ENCODE results near the gene CLTB. TPM values are rescaled to one million over a fixed set of nuclear protein-coding genes. Genes with fewer than 3 reads are reported as not detected.

The CLTB gene
- total RNA-seq, 4 donors from 2014 or later: 167 to 272 (median 265) TPM

- Histone ChIP-seq H3K27me3 (no peaks in the 10 kb centered on the region), H3K9me3 (no peaks in the 10 kb centered on the region), H3K4me1 (peaks cover 0 to 4% (median 0%) of the 10 kb centered on the region in 4 donors), H3K36me3 (no peaks in the 10 kb centered on the region), H3K4me3 (no peak overlapping the region), H3K27ac (no peak overlapping the region)
- TF ChIP-seq POLR2A (IDR thresholded peaks at IDR 0.05): no peak
- no peak for TF ChIP-seq CTCF (IDR thresholded peaks at IDR 0.05)
- no peak for TF ChIP-seq POLR2AphosphoS5 (IDR thresholded peaks at IDR 0.05)
- TF ChIP-seq EP300 (IDR thresholded peaks at IDR 0.05; ENCODE audit: low read depth): no peak
- in situ Hi-C loops (cut with MboI; ENCODE audit: low pct_ligation_motif_present in 1 of 4, low pct_unique_long_range_greater_than_20kb in 1 of 4, low sequenced_read_pairs in 3 of 4) (no loop called here), intact Hi-C loops (cut with DNase I; ENCODE audit: low total_unique reads) (no loop called here)
- DNase-seq: no peak
- WGBS, 2 donors (ENCODE audit: low coverage in 1 of 2): 70 to 80% methylated on average over 5 to 7 of the region's 7 CpGs
These were observed 43.1 kb downstream of the CLTB start for GRCh38 chr5:176373100-176373818.

DNA sequence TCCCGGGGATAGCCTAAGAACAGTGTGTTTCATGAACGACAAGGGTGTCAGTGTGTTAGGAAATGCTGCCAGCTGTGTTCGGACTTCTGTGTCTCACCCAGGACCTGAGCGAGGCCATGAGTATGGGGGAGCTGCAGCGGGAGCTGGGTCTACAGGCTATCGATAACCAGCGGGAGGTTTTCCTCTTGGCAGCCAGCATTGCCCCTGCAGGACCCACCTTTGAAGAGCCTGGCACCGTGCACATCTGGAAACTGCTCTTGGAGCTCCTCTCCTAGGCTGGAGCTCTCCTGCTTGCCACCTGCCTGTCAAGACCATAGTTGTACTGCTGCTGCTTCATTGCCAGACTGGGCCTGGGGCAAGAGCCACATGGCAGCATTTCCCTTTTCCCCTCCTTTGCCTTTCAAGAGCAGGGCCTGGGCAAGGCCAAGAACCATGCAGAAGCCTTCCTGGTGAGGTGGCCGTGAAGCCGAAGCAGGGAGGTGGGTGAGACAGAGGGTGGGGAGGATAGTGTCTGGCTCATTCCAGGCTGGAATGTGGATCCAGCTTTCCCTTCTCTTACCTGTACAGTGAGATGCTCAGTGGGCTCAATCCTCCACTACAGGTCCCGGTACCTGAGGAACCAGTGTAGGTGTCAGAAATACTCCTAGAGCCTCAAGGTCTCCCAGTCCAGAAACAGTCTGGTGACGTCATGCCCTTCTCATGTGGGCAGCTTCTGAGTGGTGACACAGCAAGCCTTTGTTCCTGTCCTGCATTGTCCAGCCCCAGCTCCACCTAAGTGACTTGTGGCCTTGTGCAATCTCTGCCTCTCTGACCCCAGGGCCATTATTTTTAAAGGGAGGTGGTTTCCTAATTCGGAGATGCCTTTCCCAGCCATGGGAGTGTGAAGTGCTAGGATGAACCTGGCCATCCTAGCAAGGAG, 44.5 kb downstream of the CLTB start:
- DNase-seq: no peak
- peaks cover 0 to 4% (median 0%) of the 10 kb centered on the region in 4 donors for H3K4me1 ChIP-seq
- H3K4me3 ChIP-seq: no peak overlapping the region
- H3K27ac ChIP-seq: no peak overlapping the region
- intact Hi-C loops (cut with DNase I; ENCODE audit: low total_unique reads) (no loop called here), in situ Hi-C loops (cut with MboI; ENCODE audit: low pct_ligation_motif_present in 1 of 4, low pct_unique_long_range_greater_than_20kb in 1 of 4, low sequenced_read_pairs in 3 of 4) (no loop called here)
- TF ChIP-seq POLR2AphosphoS5 (IDR thresholded peaks at IDR 0.05): no peak
- TF ChIP-seq CTCF (IDR thresholded peaks at IDR 0.05): no peak
- TF ChIP-seq EP300 (IDR thresholded peaks at IDR 0.05; ENCODE audit: low read depth): no peak
- TF ChIP-seq POLR2A (IDR thresholded peaks at IDR 0.05): no peak
- no peaks in the 10 kb centered on the region for H3K36me3 ChIP-seq
- no peaks in the 10 kb centered on the region for H3K27me3 ChIP-seq
- WGBS, 2 donors (ENCODE audit: low coverage in 1 of 2): 95% methylated on average over 12 of the region's 13 CpGs; no CpG with 5 or more reads in 1 of the 2 donors
- H3K9me3 ChIP-seq: no peaks in the 10 kb centered on the region

- TF ChIP-seq POLR2A (IDR thresholded peaks at IDR 0.05): no peak
- TF ChIP-seq POLR2AphosphoS5 (IDR thresholded peaks at IDR 0.05): no peak
- TF ChIP-seq EP300 (IDR thresholded peaks at IDR 0.05; ENCODE audit: low read depth): no peak
- no peak for TF ChIP-seq CTCF (IDR thresholded peaks at IDR 0.05)
- no peak for DNase-seq
- H3K27ac ChIP-seq: no peak overlapping the region
- WGBS, 2 donors (ENCODE audit: low coverage in 1 of 2): 76 to 93% methylated on average over 3 to 8 of the region's 8 CpGs
- H3K9me3 ChIP-seq: no peaks in the 10 kb centered on the region
- intact Hi-C loops (cut with DNase I; ENCODE audit: low total_unique reads): no loop called here
- in situ Hi-C loops (cut with MboI; ENCODE audit: low pct_ligation_motif_present in 1 of 4, low pct_unique_long_range_greater_than_20kb in 1 of 4, low sequenced_read_pairs in 3 of 4): no loop called here
- H3K4me3 ChIP-seq: no peak overlapping the region
- peaks cover 0 to 8% (median 6%) of the 10 kb centered on the region in 4 donors for H3K4me1 ChIP-seq
- H3K36me3 ChIP-seq: no peaks in the 10 kb centered on the region
- peaks cover 9% of the 10 kb centered on the region for H3K27me3 ChIP-seq
These were observed 46.2 kb downstream of the CLTB start for GRCh38 chr5:176369934-176370711.
